ENCODE measurements around the gene DOCK9. TPM values are rescaled to one million over a fixed set of nuclear protein-coding genes. Genes with fewer than 3 reads are reported as not detected.

The DOCK9 gene
- polyA plus RNA-seq, 1 of the 3 experiments (the other 2 are of a cell fraction) = 16.6 TPM

DNA sequence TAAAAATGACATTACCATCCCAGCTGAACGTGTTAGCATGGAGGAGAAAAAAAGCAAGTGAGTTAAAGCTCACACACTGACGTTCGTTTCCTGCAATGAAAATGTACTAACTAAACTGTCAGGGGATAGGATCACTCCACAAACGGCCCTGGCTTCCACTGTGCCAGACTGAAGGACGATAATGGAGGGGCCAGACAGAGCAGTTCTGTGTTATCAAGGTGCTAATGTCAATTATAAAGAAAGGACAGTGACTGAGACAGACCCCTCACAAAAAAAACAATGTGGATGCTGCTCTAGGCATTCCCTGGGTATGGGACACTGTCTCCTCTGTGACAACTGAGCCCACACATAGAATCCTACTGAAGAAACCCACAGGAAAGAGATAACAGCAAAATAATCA lies 181.7 kb downstream of the DOCK9 start:
- CTCF ChIA-PET = no interaction called here
- H3K27me3 ChIP-seq (ENCODE audit: insufficient read depth) = no peaks in the 10 kb centered on the region
- H3K4me2 ChIP-seq = no peak overlapping the region
- WGBS (ENCODE audit: low lambda C conversion rate) = 87% methylated on average over 5 of the region's 5 CpGs
- peaks cover 0 to 16% of the 10 kb centered on the region in 2 experiments; a peak in 2 of 4 replicates for H3K4me1 ChIP-seq (ENCODE audit: control insufficient read depth in 1 of 2, insufficient read depth in 2 of 2, low read depth in 1 of 2, low read length in 1 of 2)
- H3F3A ChIP-seq (replicated peaks; ENCODE audit: insufficient read depth) = no peaks in the 10 kb centered on the region
- H2AFZ ChIP-seq (ENCODE audit: low read depth) = no peak overlapping the region
- H3K27ac ChIP-seq (ENCODE audit: low read depth in 2 of 2, low read length in 1 of 2) = no peak overlapping the region
- H3K4me3 ChIP-seq (ENCODE audit: low read depth in 2 of 2, low read length in 1 of 2) = no peak overlapping the region
- H3K36me3 ChIP-seq (replicated peaks in 1 of 2; ENCODE audit: control insufficient read depth in 1 of 2, insufficient read depth in 2 of 2, low read length in 1 of 2) = peaks cover 0 to 13% of the 10 kb centered on the region in 2 experiments
- no peaks in the 10 kb centered on the region for H3K9me3 ChIP-seq
- no peaks in the 10 kb centered on the region for H4K20me1 ChIP-seq (ENCODE audit: insufficient read depth)
- no peak overlapping the region for H3K9ac ChIP-seq
- no peak for TF ChIP-seq FOXM1 (IDR thresholded peaks at IDR 0.05; ENCODE audit: low read depth)
- no peak for DNase-seq
- POLR2A ChIA-PET = no interaction called here
- no peaks in the 10 kb centered on the region for H3K79me2 ChIP-seq (ENCODE audit: insufficient read depth)
- no peaks in the 10 kb centered on the region for H3K9me2 ChIP-seq

DNA sequence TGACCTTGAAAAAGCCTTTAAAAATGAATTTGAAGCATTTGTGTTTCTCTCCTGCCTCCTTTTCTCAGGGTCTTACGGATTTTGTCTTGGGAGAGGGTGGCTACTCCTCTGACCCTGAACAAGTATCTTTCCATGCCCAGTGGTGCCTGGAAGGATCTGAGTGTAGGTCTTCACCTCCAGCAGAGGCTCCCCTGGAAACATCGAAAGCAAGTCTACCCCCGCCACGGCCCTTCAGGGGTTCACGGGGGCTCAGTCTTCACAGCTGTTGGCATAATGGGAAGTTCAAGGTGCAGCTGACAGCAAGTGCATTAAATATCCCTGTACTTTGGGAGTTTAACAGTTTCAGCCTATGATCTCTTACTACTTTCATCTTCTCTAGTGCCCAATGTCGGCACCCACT lies 182.6 kb downstream of the DOCK9 start:
- Histone ChIP-seq H3K79me2 (ENCODE audit: insufficient read depth) (no peaks in the 10 kb centered on the region), H3K27ac (ENCODE audit: low read depth in 2 of 2, low read length in 1 of 2) (no peak overlapping the region), H2AFZ (ENCODE audit: low read depth) (no peak overlapping the region), H4K20me1 (ENCODE audit: insufficient read depth) (no peaks in the 10 kb centered on the region), H3K9me2 (no peaks in the 10 kb centered on the region), H3K27me3 (ENCODE audit: insufficient read depth) (no peaks in the 10 kb centered on the region), H3K9me3 (no peaks in the 10 kb centered on the region), H3K9ac (no peak overlapping the region), H3K4me1 (ENCODE audit: control insufficient read depth in 1 of 2, insufficient read depth in 2 of 2, low read depth in 1 of 2, low read length in 1 of 2) (peaks cover 0 to 16% of the 10 kb centered on the region in 2 experiments; a peak in 2 of 4 replicates), H3F3A (replicated peaks; ENCODE audit: insufficient read depth) (no peaks in the 10 kb centered on the region), H3K36me3 (replicated peaks in 1 of 2; ENCODE audit: control insufficient read depth in 1 of 2, insufficient read depth in 2 of 2, low read length in 1 of 2) (peaks cover 0 to 13% of the 10 kb centered on the region in 2 experiments), H3K4me2 (no peak overlapping the region), H3K4me3 (ENCODE audit: low read depth in 2 of 2, low read length in 1 of 2) (no peak overlapping the region)
- no peak for DNase-seq
- TF ChIP-seq SIN3A (IDR thresholded peaks at IDR 0.05; ENCODE audit: borderline replicate concordance, low read depth, low read length) (no peak), TEAD4 (IDR thresholded peaks at IDR 0.05; ENCODE audit: borderline replicate concordance, insufficient read depth) (no peak), TAF1 (IDR thresholded peaks at IDR 0.05; ENCODE audit: borderline replicate concordance, low read depth, low read length) (no peak), ELF1 (IDR thresholded peaks at IDR 0.05) (no peak), EP300 (IDR thresholded peaks at IDR 0.05; ENCODE audit: borderline replicate concordance in 1 of 2, low read depth in 1 of 2, low read length in 1 of 2) (no peak)
- POLR2A ChIA-PET = no interaction called here
- WGBS (ENCODE audit: low lambda C conversion rate) = 93% methylated on average over 6 of the region's 6 CpGs
- CTCF ChIA-PET = interaction anchor here (0.6 kb wide), 1 partner anchor 326 kb away, joined by 3 read pairs; no protein-coding TSS in a partner anchor

GRCh38 chr13:98794498-98794897 lies 183.4 kb downstream of the DOCK9 start:
- 94% methylated on average over 12 of the region's 12 CpGs for WGBS (ENCODE audit: low lambda C conversion rate)
- H3K4me1 ChIP-seq (ENCODE audit: control insufficient read depth in 1 of 2, insufficient read depth in 2 of 2, low read depth in 1 of 2, low read length in 1 of 2) = peaks cover 0 to 16% of the 10 kb centered on the region in 2 experiments; a peak in 2 of 4 replicates
- CTCF ChIA-PET = interaction anchor here (1.1 kb wide), 1 partner anchor 16 kb away, joined by 3 read pairs; no protein-coding TSS in a partner anchor

More at GRCh38 chr13:98794498-98794897, 183.4 kb downstream of the DOCK9 start:
- TF ChIP-seq TCF12 (IDR thresholded peaks at IDR 0.05) (no peak), CTCF (IDR thresholded peaks at IDR 0.05) (no peak)
- TF ChIP-seq, protein P1, sequence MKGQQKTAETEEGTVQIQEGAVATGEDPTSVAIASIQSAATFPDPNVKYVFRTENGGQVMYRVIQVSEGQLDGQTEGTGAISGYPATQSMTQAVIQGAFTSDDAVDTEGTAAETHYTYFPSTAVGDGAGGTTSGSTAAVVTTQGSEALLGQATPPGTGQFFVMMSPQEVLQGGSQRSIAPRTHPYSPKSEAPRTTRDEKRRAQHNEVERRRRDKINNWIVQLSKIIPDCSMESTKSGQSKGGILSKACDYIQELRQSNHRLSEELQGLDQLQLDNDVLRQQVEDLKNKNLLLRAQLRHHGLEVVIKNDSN (IDR thresholded peaks at IDR 0.05; ENCODE audit: borderline replicate concordance, low read depth) = no peak
- Histone ChIP-seq H3K4me3 (ENCODE audit: low read depth in 2 of 2, low read length in 1 of 2) (no peak overlapping the region), H3F3A (replicated peaks; ENCODE audit: insufficient read depth) (no peaks in the 10 kb centered on the region), H2AFZ (ENCODE audit: low read depth) (no peak overlapping the region), H3K4me2 (no peak overlapping the region), H3K9me3 (no peaks in the 10 kb centered on the region), H3K27me3 (ENCODE audit: insufficient read depth) (no peaks in the 10 kb centered on the region), H3K9ac (no peak overlapping the region), H3K27ac (ENCODE audit: low read depth in 2 of 2, low read length in 1 of 2) (no peak overlapping the region), H4K20me1 (ENCODE audit: insufficient read depth) (no peaks in the 10 kb centered on the region), H3K79me2 (ENCODE audit: insufficient read depth) (no peaks in the 10 kb centered on the region), H3K36me3 (replicated peaks in 1 of 2; ENCODE audit: control insufficient read depth in 1 of 2, insufficient read depth in 2 of 2, low read length in 1 of 2) (peaks cover 0 to 13% of the 10 kb centered on the region in 2 experiments), H3K9me2 (no peaks in the 10 kb centered on the region)
- POLR2A ChIA-PET = no interaction called here
- no peak for DNase-seq

Measured in SK-N-SH (cell line).